MM.1S (cell line): ENCODE data around the gene LTBP3.

Source experiments
- EZH2 ChIP-seq: fragments of 300-600 bp; sonication (generic); optimal IDR thresholded peaks from 2 replicates; pipeline ENCODE3; 2017; ENCODE audit warnings: low read depth, mild to moderate bottlenecking, antibody characterized with exemption, low read length, mixed read lengths
- EZH2phosphoT487 ChIP-seq: fragments of 300-600 bp; sonication (generic); IDR thresholded peaks from 2 replicates; pipeline ENCODE4 v1.6.1; 2018; ENCODE audit warnings: antibody characterized with exemption, low read length
- TF ChIP-seq, protein P1 (sequence below): fragments of 300-600 bp; sonication (generic); IDR thresholded peaks from 2 replicates; pipeline ENCODE4 v1.5.1; 2016; ENCODE audit warnings: antibody characterized with exemption, low read length, mixed read lengths

DNA sequence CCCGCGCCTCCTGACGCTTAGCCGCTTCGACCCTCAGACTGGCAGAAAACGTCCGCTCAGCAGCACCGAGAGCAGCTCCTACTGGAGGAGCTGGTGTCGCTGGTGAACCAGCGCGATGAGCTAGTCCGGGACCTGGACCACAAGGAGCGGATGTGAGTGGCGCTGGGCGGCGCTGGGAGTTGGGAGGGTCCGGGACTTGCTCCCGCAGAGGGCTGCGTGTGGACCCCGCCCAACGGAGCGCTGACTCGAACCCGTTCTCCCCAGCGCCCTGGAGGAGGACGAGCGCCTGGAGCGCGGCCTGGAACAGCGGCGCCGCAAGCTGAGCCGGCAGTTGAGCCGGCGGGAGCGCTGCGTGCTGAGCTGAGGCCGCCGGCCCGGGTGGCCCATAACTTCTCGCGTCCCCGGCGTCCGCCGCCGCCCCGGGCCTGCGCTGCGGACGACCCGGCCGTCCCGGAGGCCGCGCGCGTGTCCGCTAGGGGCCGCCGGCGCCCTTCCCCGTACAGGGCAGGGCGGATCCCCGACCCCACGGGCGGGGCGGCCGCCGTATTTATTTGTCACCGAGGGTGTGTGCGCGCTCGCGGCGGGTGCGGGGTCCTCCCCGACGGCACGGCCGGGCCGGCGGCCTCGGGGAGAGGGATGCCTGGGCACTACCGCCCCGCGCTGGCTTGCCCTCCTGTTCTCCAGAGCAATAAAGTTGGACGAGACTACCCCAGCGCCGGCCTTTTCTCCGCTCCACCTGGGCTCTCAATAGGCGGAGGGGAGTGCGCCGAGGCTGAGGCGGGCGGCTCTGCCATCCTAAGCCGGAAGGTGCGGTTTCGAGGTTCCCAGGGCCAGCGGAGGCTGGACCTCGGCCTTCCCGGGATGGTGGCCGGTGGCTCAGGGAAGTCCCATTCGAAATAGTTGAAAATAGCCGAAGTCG is 34.0 kb upstream of the LTBP3 start:
- TF ChIP-seq EZH2 (no peak), EZH2phosphoT487 (no peak)
- TF ChIP-seq, protein P1, sequence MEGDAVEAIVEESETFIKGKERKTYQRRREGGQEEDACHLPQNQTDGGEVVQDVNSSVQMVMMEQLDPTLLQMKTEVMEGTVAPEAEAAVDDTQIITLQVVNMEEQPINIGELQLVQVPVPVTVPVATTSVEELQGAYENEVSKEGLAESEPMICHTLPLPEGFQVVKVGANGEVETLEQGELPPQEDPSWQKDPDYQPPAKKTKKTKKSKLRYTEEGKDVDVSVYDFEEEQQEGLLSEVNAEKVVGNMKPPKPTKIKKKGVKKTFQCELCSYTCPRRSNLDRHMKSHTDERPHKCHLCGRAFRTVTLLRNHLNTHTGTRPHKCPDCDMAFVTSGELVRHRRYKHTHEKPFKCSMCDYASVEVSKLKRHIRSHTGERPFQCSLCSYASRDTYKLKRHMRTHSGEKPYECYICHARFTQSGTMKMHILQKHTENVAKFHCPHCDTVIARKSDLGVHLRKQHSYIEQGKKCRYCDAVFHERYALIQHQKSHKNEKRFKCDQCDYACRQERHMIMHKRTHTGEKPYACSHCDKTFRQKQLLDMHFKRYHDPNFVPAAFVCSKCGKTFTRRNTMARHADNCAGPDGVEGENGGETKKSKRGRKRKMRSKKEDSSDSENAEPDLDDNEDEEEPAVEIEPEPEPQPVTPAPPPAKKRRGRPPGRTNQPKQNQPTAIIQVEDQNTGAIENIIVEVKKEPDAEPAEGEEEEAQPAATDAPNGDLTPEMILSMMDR: no peak
